ENCODE measurements around the gene ATP12A. TPM values are rescaled to one million over a fixed set of nuclear protein-coding genes. Genes with fewer than 3 reads are reported as not detected.
"Not testable (repeated sequence)": the region's sequence is repeated elsewhere in the genome, so short reads cannot be mapped to it uniquely, and the experiment has no call there.

Gene ATP12A
- total RNA-seq, 4 donors from 2014 or later, result 0.27 to 40.0 (median 5.3) TPM

GRCh38 chr13:24724714-24725113 lies 44.5 kb downstream of the ATP12A start:
- WGBS, 2 donors, result 49 to 57% methylated on average over 2 of the region's 2 CpGs
- intact Hi-C loops (cut with DNase I; ENCODE audit: low total_unique reads), result loop anchor here (10.0 kb wide), 1 partner anchor 150 kb away; no protein-coding TSS in a partner anchor
- DNase-seq (ENCODE audit: low spot score in 2 of 2), result no peak
- TF ChIP-seq POLR2A (IDR thresholded peaks at IDR 0.05), result no peak
- TF ChIP-seq CTCF (IDR thresholded peaks at IDR 0.05), result no peak
- H3K4me3 ChIP-seq (ENCODE audit: low read depth, poor library complexity, severe bottlenecking), result no peak overlapping the region

DNA sequence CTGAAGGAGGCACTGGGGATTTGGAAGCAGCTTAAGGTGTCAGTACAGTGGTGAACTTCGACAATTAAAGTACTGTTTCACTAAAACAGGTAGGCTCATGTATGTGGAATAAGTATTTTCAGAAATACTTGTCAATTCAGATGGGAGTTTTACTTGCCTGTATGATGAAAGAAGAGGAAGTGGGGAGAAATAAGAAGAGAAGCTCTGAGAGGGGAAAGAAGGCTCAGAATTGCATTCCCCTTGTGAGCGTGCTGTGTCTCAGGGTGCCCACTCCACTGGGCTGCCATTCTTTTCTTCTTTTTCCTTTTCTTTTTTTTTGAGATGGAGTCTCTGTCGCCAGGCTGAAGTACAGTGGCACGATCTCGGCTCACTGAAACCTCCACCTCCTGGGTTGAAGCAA lies 45.2 kb downstream of the ATP12A start:
- no peak overlapping the region for H3K4me3 ChIP-seq (ENCODE audit: low read depth, poor library complexity, severe bottlenecking)
- 88 to 90% methylated on average over 5 of the region's 5 CpGs for WGBS, 2 donors
- no peak for DNase-seq (ENCODE audit: low spot score in 2 of 2)
- no peak for TF ChIP-seq CTCF (IDR thresholded peaks at IDR 0.05)
- TF ChIP-seq POLR2A (IDR thresholded peaks at IDR 0.05), result no peak
- intact Hi-C loops (cut with DNase I; ENCODE audit: low total_unique reads), result loop anchor here (10.0 kb wide), 1 partner anchor 151 kb away; no protein-coding TSS in a partner anchor

GRCh38 chr13:24727731-24728601 lies 47.8 kb downstream of the ATP12A start:
- peak; percentile 45 to 84 for DNase-seq (ENCODE audit: low spot score in 2 of 2)
- no peak overlapping the region for H3K4me3 ChIP-seq (ENCODE audit: low read depth, poor library complexity, severe bottlenecking)
- 57 to 60% methylated on average over 24 of the region's 24 CpGs for WGBS, 2 donors
- intact Hi-C loops (cut with DNase I; ENCODE audit: low total_unique reads), result loop anchor here (10.0 kb wide), 1 partner anchor 153 kb away; no protein-coding TSS in a partner anchor
- no peak for TF ChIP-seq POLR2A (IDR thresholded peaks at IDR 0.05)
- TF ChIP-seq CTCF (IDR thresholded peaks at IDR 0.05), result peak in 1 of 3 donors; percentile 31

DNA sequence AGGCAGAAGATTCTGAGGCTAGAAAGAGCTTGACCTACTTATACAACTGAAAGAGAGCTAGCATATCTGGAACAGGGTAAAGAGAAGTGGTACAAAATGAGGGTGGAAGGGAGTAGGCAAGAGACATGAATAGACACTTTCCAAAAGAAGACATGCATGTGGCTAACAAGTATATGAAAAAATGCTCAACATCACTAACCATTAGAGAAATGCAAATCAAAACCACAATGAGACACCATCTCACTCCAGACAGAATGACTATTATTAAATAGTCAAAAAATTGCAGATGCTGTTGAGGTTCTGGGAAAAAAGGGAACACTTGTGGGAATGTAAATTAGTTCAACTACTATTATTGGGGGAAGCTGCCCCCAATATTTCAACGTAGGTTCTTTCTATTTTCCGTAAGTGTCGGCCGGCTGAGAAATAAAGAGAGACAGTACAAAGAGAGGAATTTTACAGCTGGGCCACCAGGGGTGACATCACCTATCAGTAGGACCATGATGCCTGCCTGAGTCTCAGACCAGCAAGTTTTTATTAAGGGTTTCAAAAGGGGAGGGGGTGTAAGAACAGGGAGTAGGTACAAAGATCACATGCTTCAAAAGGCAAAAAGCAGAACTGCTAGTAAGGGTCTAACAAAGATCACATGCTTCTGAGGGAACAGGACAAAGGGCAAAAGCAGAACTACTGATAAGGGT lies 50.8 kb downstream of the ATP12A start:
- H3K4me3 ChIP-seq (ENCODE audit: low read depth, poor library complexity, severe bottlenecking); intact Hi-C loops (cut with DNase I; ENCODE audit: low total_unique reads): not testable (repeated sequence)
- WGBS, 2 donors, result 95 to 97% methylated on average over 4 of the region's 4 CpGs

DNA sequence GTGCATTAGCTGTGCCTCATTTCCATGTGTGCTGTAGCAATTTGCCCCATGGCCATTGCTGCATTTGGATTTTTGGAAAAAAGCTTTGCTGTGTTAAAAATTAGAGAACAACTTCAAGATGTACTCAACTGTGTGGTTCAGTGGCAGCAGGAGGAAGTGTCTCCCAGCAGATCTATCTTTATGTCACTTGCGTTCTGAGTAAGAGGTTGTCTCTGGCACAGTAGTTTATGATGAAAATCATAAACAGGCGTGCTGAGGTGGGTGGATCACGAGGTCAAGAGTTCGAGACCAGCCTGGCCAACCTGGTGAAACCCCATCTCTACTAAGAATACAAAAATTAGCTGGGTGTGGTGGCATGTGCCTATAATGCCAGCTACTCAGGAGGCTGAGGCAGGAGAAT lies 54.7 kb downstream of the ATP12A start:
- DNase-seq (ENCODE audit: low spot score in 2 of 2), result peak in 1 of 2 donors; percentile 3
- H3K4me3 ChIP-seq (ENCODE audit: low read depth, poor library complexity, severe bottlenecking), result no peak overlapping the region
- intact Hi-C loops (cut with DNase I; ENCODE audit: low total_unique reads), result no loop called here
- 64 to 70% methylated on average over 4 of the region's 4 CpGs for WGBS, 2 donors
- no peak for TF ChIP-seq POLR2A (IDR thresholded peaks at IDR 0.05)
- TF ChIP-seq CTCF (IDR thresholded peaks at IDR 0.05), result no peak

More for the DNA sequence above, 50.8 kb downstream of the ATP12A start:
- not testable (repeated sequence) for DNase-seq (ENCODE audit: low spot score in 2 of 2)

DNA sequence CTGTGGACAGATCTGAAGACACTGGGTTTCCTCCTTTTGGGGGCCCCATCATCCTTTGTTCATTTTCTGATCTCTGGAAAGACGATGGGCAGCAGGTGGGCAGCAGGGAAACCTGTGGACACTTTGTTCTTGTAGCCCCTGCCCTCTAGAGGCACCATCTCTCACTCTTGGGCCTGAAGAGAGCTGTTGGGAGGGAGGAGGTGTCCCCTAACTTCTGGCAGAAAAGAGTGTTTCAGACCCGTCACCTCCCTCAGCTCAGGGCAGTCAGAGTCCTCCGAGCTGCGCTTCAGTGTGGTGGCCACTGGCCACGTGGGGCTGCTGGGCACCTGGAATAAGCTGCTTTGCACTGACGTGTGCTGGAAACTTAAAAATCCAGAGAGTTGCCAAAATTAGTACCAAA lies 56.8 kb downstream of the ATP12A start:
- intact Hi-C loops (cut with DNase I; ENCODE audit: low total_unique reads), result no loop called here
- WGBS, 2 donors, result 78% methylated on average over 6 of the region's 6 CpGs
- no peak overlapping the region for H3K4me3 ChIP-seq (ENCODE audit: low read depth, poor library complexity, severe bottlenecking)

More for the DNA sequence above, 56.8 kb downstream of the ATP12A start:
- TF ChIP-seq POLR2A (IDR thresholded peaks at IDR 0.05) (no peak), CTCF (IDR thresholded peaks at IDR 0.05) (no peak)
- no peak for DNase-seq (ENCODE audit: low spot score in 2 of 2)

Data from lower leg skin (tissue), 4 donors.